GM04503 (cell line): ENCODE results near the gene MAPK13.
"Not testable (repeated sequence)": the region's sequence is repeated elsewhere in the genome, so short reads cannot be mapped to it uniquely, and the experiment has no call there.

Source experiments
- DNase-seq: peaks from one replicate; pipeline ENCODE4 v3.0.0-alpha.2; 2012; ENCODE audit warnings: low read depth

MAPK13 gene

GRCh38 chr6:36114798-36115408, 15.4 kb upstream of the MAPK13 start:
- no peak for DNase-seq

- DNase-seq, result no peak
Observed at GRCh38 chr6:36115412-36115811, 14.9 kb upstream of the MAPK13 start.

GRCh38 chr6:36116066-36116864, 14.0 kb upstream of the MAPK13 start:
- no peak for DNase-seq

- no peak for DNase-seq
Observed at GRCh38 chr6:36116943-36117342, 13.4 kb upstream of the MAPK13 start.

- DNase-seq, result no peak
Observed at GRCh38 chr6:36117658-36118549, 12.4 kb upstream of the MAPK13 start.

- DNase-seq, result no peak
Observed at GRCh38 chr6:36118550-36119107, 11.7 kb upstream of the MAPK13 start.

GRCh38 chr6:36119209-36119608, 11.1 kb upstream of the MAPK13 start:
- no peak for DNase-seq

- DNase-seq, result no peak
Observed at GRCh38 chr6:36120018-36120417, 10.3 kb upstream of the MAPK13 start.

GRCh38 chr6:36120539-36120938, 9.8 kb upstream of the MAPK13 start:
- DNase-seq, result no peak

GRCh38 chr6:36120979-36121786, 9.1 kb upstream of the MAPK13 start:
- DNase-seq, result no peak

- no peak for DNase-seq
Observed at GRCh38 chr6:36121787-36122494, 8.4 kb upstream of the MAPK13 start.

GRCh38 chr6:36122495-36123269, 7.6 kb upstream of the MAPK13 start:
- DNase-seq, result no peak

- no peak for DNase-seq
Observed at GRCh38 chr6:36123270-36124139, 6.8 kb upstream of the MAPK13 start.

GRCh38 chr6:36124346-36124745, 6.0 kb upstream of the MAPK13 start:
- DNase-seq, result not testable (repeated sequence)

- DNase-seq, result no peak
Observed at GRCh38 chr6:36124881-36125280, 5.4 kb upstream of the MAPK13 start.

GRCh38 chr6:36125575-36125974, 4.7 kb upstream of the MAPK13 start:
- no peak for DNase-seq

GRCh38 chr6:36126121-36126520, 4.2 kb upstream of the MAPK13 start:
- no peak for DNase-seq

GRCh38 chr6:36126553-36127458, 3.5 kb upstream of the MAPK13 start:
- no peak for DNase-seq
